Ureter (tissue), 1 donor: ENCODE measurements around the gene MMP13. TPM values are rescaled to one million over a fixed set of nuclear protein-coding genes. Genes with fewer than 3 reads are reported as not detected.

Experiments
- total RNA-seq: library from RNA; stranded (reverse); gene quantifications from one replicate; pipeline ENCODE4 v1.2.4, GENCODE V29; 2023
- donor health status: DM: yes; HTN: yes; CAD: no.

MMP13 gene
- total RNA-seq, 1 donor from 2014 or later, result not detected

Other genes with a start within 250 kb of the MMP13 start
- not detected for gene MMP27, start 250.0 kb downstream of the MMP13 start, total RNA-seq
- gene MMP8, start 230.8 kb downstream of the MMP13 start, total RNA-seq, result not detected
- gene MMP10, start 175.1 kb downstream of the MMP13 start, total RNA-seq, result not detected
- 0.57 TPM for gene MMP1, start 157.6 kb downstream of the MMP13 start, total RNA-seq
- gene MMP3, start 112.1 kb downstream of the MMP13 start, total RNA-seq, result not detected
- gene MMP12, start 80.8 kb downstream of the MMP13 start, total RNA-seq, result not detected
- gene DCUN1D5, start 136.4 kb upstream of the MMP13 start, total RNA-seq, result 21.0 TPM
- gene DYNC2H1, start 153.7 kb upstream of the MMP13 start, total RNA-seq, result 26.2 TPM